Hair follicle dermal papilla cell (primary cell): ENCODE data around the gene DIO2. TPM values are rescaled to one million over a fixed set of nuclear protein-coding genes. Genes with fewer than 3 reads are reported as not detected.

ENCODE experiments used
- total RNA-seq: library from RNA; depleted of rRNA; stranded (reverse); fragments of >200 nt; gene quantifications from 2 replicates; pipeline ENCODE4 v1.2.3, GENCODE V29; 2012

The DIO2 gene
- total RNA-seq: 5.8 and 31.8 TPM in 2 replicates

GRCh38 chr14:80211153-80212022 is at the start of gene DIO2:
Gene DIO2 (minus strand): TSS chr14:80211504. CDS start chr14:80211472, 32 bp downstream.

